Hepatic stellate cell (primary cell): ENCODE data around the gene TEX26.
"Not testable (repeated sequence)": the region's sequence is repeated elsewhere in the genome, so short reads cannot be mapped to it uniquely, and the experiment has no call there.

ENCODE experiments used
- DNase-seq: peaks from one replicate; pipeline ENCODE4 v3.0.0; 2011; ENCODE audit warnings: low spot score

TEX26 gene

DNA sequence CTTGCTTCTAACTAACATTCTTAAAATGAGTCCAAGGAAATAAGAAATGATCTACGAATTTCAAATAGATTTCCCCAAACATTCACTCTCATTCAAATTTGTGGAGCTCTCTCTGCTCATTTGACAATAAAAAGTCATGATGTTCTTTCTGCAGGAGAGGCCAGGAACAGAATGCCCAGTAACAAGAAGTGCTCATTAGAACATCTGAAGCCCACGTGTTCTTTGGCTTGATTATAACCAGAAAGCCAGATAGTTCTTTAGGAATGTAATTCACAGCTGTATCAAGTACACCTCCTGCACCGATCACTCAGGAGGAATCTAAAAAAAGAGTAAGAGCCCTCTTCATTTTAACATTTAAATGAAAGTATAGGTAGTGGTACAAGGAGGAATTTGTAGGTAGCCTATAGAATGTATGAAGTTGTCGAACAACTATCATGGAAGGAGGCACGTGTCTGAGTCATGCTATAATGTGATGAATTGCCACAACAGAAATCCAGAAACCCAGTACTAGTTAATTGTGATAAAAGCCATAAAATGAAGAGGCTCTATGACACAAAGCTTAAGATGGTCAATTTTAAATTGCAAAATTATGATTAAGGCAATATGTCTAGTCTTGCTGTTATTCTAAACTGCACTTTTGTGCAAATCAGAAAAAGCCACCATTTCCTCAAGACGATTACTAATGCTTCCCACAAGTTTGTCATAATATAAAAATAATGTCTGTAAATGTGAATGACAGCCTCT lies 13.6 kb upstream of the TEX26 start:
- no peak for DNase-seq

DNA sequence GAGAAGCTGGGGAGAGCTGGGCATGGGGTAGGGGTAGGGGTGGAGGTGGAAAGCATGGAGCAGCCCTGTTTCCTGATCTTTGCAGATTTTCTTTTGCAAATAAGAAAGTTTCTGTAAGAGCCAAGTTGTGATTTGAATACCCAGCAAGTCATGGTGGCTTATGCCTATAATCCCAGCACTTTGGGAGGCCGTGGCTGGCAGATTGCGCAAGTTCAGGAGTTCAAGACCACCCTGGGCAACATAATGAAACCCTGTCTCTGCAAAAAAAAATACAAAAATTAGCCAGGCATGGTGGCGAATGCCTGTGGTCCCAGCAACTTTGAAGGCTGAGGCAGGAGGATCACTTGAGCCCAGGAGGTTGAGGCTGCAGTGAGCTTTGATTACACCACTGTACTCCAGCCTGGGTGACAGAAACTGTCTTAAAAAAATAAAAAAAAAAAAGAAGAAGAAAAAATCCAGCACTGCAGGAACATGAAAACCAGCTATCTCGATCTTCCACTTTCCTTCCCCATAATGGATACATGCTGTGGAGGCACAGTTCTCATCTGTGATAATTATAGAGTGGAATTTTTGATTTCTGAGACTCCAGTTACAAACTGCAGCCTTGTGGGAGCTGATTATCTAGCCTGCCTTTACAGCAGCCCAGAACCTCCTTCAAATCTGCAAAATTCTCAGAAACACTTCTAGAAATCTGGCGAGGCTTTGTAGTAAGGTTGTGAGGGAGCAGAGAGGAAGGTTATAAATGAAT lies 12.1 kb upstream of the TEX26 start:
- DNase-seq, result no peak

DNA sequence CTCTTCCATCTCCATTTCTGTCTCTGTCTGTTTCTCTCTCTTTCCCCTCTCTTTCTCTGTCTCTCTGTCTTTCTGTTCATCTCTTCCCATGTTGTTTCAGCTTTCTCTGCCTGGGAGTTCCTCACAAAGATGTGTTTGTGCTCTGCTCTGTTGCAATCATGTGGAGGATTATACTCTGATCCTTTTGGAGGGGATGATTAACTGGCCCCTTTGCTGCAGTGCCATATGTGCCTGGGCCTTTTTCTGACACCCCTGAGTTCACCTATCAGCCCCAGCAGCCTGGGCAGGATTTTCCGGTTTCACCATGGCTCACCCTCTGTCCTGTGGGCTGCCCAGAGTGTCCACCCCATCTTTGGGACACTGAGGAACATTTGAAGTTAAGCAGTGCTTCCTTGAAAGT lies 9.0 kb upstream of the TEX26 start:
- DNase-seq, result no peak

DNA sequence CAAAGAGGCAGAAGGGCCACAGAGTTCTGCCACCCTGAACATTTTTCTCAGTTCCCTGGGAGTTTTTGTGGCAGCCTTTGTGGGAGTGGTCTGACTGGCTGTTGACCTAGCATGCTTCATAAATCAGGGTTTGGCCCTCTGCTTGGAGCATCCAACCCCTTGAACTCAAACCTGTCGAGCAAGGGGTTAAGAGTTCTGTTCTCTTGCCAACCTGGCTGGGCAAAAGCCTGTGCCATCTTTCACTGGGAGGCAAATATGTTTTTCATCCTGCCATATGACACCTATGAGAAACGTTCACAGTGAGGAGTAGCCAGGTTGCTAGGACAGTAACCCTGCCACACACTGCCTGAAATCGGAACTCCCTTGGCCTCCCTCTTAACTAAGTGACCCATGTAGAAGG lies 7.7 kb upstream of the TEX26 start:
- no peak for DNase-seq

DNA sequence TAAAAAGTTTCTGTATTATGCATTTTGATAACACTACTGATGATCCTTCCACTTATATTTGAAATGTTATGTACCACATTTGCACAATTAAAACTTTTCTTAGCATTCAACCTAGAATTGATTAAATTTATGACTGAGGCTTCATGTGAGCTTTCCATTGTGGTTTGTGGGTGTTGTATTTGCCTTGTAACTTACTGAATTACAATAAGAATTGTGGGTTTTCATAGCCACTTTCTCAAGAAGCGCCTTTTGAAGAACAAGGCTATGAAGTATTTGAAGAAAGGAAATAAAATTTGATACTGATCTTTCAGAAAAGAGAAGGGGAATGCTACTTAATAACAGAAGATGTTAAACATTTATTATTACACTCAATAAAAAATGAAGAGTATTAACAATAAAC lies 7.0 kb upstream of the TEX26 start:
- DNase-seq, result no peak

DNA sequence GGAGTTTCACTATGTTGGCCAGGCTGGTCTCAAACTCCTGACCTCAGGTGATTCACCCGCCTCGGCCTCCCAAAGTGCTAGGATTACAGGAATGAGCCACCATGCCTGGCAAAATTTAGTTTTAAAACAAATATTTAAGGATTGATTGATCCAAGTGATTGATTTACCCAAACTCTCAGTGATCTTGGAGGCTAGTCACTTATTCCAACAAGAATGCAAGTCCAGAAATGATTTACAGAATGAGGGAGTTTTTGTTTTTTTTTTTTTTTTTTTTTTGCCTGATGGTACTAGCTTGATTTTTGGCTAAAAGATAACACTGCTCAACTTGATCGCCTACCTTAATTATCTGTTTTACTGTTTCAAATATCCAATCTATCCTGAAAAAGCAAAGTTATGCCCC lies 5.7 kb upstream of the TEX26 start:
- no peak for DNase-seq

DNA sequence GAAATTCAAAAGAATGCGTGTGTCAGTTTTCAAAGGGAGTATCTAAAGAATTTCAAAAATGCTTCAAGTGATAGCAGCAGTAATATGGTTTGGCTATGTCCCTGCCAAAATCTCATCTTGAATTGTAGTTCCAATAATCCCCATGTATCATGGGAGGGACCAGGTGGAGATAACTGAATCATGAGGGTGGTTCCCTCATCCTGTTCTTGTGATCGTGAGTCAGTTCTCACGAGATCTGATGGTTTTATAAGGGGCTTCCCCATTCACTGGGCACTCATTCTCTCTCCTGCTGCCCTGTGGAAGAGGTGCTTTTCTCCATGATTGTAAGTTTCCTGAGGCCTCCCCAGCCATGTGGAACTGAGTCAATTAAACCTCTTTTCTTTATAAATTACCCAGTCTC lies 5.3 kb upstream of the TEX26 start:
- not testable (repeated sequence) for DNase-seq

DNA sequence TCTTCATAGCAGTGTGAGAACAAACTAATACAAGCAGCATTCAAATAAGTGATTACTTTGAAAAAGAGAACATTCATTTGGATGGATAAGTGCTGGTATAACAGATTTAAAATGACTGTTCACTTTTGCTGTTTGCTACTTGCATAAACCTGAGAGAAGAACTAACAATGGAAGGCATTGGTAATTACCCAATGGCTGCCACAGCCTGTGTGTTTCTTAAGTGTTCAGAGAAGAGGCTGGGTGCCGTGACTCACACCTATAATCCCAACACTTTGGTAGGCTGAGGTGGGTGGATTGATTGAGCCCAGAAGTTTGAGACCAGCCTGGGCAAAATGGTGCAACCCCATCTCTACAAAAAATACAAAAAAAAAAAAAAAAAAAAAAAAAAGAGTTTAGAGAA lies 4.9 kb upstream of the TEX26 start:
- no peak for DNase-seq

DNA sequence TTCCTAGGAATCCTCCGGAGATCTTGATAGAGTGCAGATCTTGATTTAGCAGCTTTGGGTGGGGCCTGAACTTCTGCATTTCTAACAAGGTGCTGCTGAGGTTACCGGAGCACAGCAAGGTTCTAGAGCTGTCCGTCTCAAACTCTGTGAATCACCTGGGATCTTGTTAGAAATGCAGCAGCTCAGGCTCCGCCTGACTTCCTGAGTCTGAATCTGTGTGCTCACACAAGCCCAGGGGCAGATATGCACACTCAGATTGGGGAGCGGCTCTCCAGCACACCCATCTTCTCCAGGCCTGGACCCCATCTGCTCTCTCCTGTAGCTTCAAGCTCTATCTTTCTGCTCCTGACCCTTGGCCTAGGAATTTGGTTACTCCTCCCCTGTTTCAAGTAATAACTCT lies 3.5 kb upstream of the TEX26 start:
- no peak for DNase-seq

DNA sequence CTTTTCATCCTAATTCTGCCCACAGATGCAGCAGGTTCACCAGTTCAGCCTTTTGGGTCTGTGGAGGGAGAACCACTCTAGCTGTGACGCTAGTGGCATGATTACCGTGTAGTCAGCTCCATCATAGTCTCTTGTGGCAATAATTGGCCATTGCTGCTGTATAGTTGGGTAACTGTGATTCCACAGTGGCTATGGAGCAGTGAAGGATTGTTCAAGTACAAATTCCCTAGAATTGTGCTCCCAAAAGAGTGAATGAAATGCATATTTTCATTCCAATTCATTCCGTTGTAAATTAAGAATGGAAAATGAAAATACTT lies 856 bp downstream of the TEX26 start:
- DNase-seq, result no peak

DNA sequence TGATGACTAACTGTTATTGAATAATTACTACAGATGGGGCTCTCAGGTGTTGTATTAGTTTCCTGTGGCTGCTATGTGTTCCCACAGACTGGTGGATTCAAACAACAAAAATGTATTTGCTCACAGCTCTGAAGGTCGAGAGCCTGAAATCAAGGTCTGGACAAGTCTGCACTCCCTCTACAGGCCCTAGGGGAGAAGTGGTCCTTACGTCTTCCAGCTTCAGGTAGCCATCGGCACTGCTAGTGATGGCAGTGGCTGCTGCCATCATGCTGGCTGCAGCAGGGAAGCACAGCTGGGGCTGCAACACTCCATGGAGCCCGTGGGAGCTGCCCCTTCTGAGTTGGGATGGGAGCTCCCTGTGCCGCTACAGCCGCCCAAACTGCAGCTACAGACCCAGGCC lies 1.9 kb downstream of the TEX26 start:
- no peak for DNase-seq

DNA sequence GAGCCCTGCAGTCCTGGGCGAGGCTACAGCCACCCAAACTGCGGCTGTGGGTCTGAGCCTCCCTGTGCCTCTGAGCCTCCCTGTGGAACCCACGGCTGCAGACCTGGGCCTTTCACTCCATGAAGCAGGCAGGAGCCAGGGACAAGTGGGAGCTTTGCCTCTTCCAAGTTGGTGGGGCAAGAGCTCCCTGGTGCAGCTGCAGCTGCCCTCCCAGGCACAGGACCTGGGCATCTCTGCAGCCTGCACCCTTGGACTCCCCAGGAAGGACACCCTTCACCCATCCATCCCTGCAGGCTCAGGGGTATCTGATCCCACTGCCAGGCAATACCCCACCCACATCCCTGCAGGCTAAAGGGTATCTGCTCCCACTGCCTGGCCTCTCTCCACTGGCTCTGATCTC lies 2.3 kb downstream of the TEX26 start:
- no peak for DNase-seq

DNA sequence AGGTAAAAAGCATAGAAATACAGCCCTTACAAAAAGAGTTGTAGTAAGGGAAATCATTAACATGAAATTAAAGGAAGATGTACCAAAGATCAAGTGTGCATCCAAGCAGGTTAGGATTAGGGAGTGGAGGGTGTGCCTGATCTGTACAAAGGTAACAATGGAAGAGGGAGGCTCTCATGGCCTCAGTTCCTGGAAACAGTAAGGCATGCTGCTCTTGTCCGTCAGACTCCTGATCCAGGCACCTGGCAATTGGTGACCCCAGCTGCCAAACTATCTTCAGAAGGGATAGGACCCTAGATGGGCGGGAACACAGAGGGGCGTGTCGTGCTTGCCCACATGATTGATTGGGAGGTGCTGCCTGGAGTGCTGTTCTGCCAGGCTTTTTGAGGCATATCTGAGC lies 4.5 kb downstream of the TEX26 start:
- no peak for DNase-seq

DNA sequence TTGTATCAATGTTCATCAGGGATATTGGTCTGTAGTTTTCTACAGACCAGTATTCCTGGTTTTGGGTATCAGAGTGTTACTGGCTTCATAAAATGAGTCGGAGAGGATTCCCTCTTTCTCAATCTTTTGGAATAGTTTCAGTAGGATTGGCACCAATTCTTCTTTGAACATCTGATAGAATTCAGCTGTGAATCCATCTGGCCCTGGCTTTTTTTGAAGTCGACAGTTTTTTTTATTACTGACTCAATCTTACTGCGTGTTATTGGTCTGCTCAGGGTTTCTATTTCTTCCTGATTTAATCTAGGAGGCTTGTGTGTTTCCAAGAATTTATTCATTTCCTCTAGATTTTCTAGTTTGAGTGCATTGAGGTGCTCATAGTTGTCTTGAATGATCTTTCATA lies 11.4 kb downstream of the TEX26 start:
- no peak for DNase-seq

DNA sequence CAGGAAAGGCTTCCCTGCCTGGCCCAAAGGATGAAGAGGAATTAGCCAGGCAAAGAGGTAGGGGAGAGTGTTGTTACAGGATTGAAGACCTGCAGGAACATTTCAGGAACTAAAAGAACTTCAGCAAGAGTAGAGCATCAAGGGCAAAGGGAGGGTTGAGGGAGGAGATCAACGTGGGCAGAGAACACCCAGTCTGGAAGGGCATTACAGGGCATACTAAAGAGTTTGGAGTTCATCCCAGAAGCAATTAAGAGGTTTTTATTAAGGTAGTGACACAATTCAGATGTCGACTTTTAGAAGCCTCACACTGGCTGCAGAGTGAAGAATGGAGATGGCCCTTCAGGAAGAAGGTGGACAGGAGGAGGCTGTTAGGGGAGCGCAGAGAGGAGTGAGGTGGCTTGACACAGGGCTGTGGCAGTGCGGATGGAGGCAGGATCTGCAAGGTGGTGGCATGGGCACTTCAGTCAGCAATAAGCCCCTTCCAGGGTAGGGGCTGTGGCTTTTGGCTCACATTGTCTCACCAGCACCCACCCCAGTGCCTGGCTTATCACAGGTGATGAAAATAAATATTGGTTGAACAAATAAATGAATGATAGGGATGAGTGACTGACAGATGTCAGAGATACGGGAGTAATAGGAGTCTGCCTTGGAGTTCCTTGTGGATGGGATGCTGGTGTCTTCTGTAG lies 24.9 kb downstream of the TEX26 start:
- DNase-seq, result no peak

DNA sequence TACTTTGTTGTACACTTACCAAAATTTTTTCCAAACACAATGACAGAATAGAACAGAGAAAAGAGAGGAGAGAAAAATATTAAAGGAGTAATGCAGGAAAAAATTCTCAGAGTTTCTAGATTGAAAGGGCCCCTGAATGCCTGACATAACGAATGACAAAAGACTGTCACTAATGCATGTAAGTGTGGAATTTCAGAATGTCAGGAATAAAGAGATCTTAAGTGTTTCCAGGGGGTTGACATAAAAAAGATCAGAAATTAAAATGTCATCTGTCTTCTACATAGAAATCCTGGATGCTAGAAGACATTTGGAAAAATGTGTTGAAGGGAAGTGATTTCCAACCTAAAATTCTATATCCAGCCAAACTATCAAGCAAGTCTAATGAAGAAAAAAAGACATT lies 27.2 kb downstream of the TEX26 start:
- no peak for DNase-seq

DNA sequence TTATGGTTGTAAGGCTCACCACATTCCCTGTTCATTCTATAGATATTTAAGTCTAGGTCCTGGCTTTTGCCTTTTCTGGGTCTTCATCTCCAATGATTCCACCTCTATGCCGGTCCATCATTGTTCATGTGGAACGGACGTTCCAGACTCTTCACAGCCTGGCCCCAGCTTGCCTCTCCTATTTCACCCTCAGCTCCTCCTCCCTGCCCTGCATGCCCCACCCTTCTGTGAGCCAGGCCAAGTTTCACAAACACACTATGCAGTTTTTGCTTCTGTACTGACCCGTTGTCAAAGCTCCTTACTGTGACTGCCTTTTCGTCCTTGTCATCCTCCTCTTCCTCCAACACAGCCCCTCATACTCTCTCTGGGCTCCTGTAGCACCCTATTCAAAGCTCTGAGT lies 31.3 kb downstream of the TEX26 start:
- no peak for DNase-seq

DNA sequence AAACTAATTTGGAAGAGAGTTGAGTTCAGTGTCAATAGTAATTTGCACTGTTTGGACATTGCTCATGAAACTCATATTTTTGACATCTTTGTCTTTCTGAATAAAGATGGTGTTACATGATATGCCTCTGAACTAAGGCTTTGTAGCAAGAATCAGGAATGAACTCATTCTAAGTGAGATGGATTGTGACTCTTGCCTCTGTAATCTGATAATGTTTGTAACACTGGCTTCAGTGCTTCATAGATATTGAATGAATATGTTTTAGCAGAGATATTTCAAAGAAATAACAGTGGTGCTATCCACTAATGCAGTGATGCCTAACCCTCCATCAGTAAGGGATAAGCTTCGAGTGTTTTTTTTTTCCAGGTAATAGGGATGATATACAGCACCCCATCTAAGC lies 32.9 kb downstream of the TEX26 start:
- no peak for DNase-seq

DNA sequence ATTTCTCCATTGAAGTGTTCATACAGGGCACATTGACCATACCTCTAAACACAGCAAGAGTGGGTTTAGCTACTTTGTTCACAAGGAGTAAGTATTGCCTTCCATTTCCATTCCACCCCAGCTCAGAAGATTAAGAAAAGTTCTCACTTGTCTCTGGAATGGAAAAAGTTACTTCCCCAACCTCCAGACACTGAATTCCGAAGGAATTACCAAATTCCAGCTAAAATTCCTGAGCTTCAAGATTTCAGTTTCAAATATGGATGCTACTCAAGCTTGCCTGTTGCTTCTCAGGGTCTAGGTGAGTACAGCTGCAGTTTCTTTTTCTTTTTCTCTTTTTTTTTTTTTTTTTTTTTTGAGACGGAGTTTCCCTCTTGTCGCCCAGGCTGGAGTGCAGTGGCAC lies 33.6 kb downstream of the TEX26 start:
- DNase-seq, result peak; percentile 11

DNA sequence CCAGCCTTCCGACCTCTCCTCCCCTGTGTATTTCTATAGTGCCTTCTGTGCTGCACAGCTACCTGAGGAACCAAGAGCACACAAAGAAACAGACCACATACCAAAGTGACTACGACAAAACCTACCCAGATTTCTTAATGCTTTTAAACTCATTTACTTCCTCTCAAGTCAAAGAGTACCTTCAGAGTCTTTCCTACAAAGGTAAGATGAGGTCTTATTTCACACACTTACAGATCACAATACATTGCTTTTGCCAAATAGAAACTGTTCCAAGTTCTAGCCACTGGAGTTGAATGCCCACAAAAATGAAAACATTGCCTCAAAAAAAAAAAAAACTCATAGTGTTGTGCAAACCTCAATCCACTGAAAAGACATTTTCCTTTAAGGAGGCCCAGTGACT lies 36.4 kb downstream of the TEX26 start:
- DNase-seq, result no peak

DNA sequence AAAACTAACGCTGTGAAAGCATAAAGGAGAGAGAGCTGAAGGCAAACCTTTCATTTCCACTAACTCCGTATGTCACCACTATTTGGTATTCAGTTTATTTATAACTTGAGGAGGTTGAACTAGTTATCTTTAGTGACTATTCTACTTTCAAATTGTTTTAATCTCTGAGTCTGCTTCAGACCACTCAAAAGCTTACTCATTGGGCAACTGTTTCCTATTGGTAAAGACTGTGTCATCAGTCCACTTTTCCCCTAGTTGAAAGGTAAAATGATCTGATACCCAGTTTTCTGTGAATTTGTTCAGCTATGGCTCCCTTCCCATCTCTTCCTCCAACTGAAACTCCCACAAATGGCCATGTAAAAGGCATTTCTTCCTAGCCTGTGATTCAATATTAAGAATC lies 39.1 kb downstream of the TEX26 start:
- peak; percentile 11 for DNase-seq

DNA sequence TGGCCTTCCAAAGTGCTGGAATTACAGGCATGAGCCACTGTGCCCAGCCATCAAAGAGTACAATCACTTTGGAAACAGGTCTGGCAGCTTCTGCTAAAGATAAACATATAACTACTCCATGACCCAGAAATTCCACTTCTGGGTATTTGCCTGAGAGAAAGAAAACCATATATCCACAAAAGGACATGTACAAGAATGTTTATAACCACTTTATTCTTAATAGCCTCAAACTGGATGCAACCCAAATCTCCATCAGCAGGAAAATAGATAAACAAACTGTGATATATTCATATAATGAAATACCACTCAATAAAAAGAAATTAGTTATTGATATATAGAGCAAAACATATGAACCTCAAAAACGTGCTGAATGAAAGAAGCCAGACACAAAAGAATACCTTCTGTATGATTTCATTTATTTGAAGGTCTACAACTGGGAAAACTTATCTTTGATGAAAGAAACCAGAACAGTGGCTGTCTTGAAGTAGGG lies 40.5 kb downstream of the TEX26 start:
- no peak for DNase-seq

DNA sequence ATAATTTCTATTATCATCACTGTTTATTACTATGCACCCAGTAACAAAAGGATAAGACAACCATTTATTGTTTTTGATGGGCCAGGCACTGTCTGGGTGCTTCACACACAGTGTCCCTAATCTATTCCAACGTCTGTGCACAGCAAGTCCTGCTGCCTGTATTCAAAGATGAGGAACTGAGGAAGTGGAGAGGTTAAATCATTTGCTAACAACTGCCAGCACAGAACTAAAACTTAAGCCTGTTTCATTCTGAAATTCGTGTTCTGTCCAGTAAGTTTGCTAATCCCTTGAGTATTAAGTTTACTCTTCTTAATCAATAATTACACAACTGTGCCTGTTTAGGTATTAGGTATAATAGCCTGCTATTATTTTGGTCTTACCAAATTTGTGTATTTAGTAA lies 41.9 kb downstream of the TEX26 start:
- no peak for DNase-seq
